GM18505 (cell line): Measurements from ENCODE around the gene WDR18.

Source experiments
- ATAC-seq: cut with Tn5 transposase; IDR thresholded peaks from one replicate; pipeline ENCODE4 v1.9.1; 2021; ENCODE audit not compliant: unreplicated experiment
- POLR2A ChIP-seq: IDR thresholded peaks from 4 replicates; pipeline ENCODE4 v1.6.1; 2011; ENCODE audit warnings: borderline replicate concordance; ENCODE audit not compliant: insufficient read depth, insufficient read length; ENCODE audit errors: extremely low read depth

Gene WDR18

GRCh38 chr19:1041835-1042685, 57.9 kb downstream of the WDR18 start:
- no peak for ATAC-seq
- no peak for TF ChIP-seq POLR2A

- TF ChIP-seq POLR2A: no peak
- ATAC-seq: no peak
These were observed 58.8 kb downstream of the WDR18 start for GRCh38 chr19:1042689-1043511.
